KG1 (cell line): ENCODE measurements around the gene PRKCA.

Experiments used
- DNase-seq: peaks from one replicate; lab custom pipeline; 2025; lab: John Stamatoyannopoulos, UW

PRKCA gene

DNA sequence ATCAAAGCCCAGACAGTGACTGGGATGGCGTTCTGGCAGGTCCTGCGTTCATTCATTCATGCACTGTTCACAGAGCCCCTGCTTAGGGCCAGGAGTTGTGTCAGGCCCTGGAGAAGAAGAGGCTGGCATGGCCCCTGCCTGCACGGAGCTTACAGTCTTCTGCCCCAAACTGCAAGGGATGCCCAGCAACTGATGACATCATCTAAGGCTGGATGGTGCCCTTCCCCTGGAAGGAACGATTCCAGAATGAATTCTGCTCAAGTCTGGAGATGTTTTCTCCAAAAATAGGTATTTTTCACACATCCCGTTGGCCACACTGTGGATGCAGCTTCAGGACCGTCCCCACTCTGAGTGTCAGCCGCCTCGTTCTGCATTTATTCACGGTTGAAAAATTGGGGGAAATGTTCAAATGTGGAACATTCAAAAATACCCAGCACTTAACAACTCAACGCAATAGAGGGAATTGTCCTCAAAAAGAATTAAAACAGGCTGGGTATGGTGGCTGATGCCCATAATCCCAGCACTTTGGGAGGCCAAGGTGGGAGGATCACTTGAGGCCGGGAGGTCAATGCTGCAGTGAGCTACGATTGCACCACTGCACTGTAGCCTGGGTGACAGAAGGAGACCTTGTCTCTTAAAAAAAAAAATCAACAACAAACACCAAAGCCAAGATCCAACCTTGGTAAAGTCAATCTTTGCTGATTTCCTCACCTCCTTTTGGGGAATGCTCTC is 508.7 kb downstream of the PRKCA start:
- DNase-seq = no peak

DNA sequence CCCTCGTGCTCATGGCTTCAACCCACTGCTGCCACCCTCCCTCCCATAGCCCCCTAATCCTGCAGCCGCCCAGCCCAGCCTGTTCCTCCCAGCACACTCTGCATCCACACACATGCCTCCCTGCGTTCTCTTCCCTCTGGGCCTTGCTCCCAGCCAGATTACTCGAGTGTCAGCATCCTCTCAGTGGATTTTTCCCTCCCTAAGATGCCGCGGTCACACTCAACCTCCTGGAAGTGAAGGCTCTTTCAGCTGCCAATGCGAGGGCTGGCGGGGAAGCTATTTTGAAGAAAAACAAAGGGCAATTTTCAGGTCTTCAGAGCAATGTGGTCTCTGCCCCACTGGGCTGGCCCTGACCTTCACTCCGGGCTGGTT is 509.3 kb downstream of the PRKCA start:
- no peak for DNase-seq

DNA sequence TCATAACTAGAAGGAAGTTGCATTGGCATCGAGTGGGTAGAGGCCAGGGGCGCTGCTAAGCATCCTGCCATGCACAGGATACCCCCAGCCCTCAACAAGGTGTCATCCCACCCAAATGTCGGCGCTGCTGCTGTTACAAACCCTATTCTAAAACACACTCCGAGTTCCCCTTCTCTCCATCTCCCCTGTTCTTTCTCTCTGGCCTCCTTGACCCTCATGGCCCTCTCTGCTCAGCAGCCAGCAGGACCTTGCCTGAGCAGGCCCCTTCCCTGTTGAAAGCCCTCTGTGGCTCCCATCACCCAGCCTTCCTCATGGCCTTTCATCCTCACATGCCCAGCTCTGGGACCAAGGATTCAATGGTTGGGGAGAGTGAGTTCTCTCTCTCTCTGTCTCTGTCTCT is 510.2 kb downstream of the PRKCA start:
- no peak for DNase-seq

DNA sequence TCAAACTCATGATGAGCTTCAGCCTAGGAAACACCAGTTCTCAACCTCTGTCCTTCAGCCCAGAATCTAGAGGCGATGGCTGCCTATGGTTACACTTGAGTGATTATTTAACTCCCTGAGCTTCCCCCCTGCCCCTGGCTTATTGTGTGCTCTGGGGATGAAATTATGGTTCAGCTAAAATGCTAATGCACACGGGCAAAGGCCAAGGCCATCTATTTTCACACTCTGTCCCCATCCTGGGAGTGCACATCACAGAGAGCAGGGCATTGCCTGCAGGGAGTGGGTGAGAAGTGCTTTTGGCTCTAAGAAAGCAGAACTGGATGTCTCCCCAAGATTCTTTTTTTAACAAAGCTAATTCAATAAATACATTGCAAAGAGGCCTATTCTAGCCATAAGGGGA is 510.9 kb downstream of the PRKCA start:
- DNase-seq = no peak

DNA sequence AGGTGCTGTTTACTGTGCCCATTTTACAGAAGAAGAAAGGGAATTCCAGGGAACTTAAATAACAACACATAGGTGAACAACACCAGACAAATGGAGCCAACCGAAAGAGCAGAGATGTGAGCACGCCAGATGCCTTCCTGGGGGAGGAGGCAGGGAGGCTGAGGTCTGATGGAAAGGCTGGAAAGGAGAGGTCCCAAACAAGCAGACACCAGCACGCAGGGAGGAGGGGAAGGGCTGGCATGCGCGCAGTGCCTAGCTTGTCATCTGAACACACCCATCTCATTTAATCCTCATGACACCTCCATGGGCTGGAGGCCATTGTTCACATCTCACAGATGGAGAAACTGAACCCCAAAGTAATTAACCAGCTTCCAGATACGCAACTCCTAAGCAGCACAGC is 511.6 kb downstream of the PRKCA start:
- DNase-seq = no peak

DNA sequence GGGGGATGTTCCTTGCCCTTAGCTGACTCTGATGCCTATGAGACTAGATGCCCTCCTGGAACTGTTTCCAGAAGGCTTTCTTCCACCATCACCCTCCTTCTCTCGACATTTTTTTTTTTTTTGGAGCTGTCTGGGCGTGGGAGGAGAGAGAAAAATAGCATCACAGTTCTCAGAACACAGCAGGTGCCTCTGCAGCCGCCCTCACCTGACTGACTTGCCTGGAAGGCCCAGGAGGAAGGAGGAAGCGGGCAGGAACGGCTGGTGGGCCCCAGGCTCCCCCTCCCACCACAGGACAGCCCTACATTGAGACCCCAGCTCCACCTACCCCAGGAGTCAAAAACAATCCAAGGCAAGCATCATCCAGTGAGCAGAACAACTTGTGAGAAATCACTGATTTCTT is 512.2 kb downstream of the PRKCA start:
- DNase-seq = no peak

DNA sequence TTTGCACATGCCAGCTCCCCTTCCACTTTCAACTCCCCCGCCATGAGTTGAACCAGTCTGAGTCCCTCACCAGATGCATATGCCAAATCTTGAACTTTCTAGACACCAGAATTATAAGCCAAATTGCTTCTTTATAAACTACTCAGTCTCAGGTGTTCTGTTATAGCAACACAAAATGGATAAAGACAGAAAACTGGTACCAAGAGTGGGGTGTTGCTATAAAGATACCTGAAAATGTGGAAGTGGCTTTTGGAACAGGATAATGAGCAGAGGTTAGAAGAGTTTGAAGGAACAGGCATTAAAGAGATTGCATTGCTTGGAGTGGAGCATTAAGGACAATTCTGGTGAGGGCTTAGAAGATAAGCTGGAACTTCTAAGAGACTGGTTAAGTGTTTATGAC is 515.3 kb downstream of the PRKCA start:
- DNase-seq = no peak

DNA sequence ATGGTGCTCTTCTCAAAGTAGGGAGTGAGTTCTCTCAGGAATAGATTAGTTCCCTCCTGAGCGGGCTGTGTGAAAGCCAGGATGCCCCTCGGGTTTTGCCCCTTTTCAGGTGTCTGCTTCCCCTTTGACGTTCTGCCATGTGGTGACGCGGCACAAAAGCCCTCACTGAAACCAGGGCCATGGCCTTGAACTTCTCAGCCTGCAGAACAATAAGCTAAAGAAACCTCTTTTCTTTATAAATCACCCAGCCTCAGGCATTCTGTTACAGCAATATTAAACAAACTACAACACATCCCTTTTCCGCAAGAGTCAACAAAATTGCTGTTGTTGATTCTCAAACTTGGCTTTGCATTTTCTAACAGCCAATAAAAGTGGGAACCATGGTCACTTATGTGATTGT is 517.1 kb downstream of the PRKCA start:
- DNase-seq = no peak

DNA sequence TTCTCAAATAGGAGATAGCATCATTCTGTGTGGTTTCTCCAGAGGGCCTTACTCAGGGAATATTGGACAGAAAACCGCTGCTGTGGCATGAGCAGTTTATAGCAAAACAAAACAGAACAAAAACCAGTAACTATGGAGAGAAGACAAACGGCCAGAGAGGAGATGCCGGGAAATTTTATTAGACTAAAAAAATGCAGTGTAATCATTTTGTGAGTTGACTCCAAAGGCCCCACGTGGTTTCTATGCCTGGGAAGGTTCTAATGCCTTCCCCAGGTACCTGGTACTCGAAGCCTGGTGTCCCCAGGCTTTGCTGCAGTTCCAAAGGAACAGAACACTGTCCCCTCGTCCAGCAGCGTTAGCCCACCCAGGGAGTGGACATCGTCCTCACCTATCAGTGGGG is 519.6 kb downstream of the PRKCA start:
- no peak for DNase-seq

DNA sequence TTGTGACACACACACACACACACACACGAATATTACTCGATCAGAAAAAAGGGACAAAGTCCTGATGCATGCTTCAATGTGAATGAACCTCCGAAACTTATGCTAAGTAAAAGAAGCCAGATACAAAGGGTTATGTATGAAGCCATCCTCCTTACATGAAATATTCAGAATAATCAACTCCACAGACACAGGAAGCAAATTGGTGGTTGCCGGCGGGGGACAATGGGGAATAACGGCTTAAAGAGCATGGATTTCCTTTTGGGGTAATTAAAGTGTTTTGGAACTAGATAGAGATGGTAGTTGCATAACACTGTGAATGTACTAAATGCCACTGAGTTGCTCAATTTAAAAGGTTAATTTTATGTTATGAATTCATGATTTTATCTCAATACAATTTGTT is 524.4 kb downstream of the PRKCA start:
- DNase-seq = no peak

DNA sequence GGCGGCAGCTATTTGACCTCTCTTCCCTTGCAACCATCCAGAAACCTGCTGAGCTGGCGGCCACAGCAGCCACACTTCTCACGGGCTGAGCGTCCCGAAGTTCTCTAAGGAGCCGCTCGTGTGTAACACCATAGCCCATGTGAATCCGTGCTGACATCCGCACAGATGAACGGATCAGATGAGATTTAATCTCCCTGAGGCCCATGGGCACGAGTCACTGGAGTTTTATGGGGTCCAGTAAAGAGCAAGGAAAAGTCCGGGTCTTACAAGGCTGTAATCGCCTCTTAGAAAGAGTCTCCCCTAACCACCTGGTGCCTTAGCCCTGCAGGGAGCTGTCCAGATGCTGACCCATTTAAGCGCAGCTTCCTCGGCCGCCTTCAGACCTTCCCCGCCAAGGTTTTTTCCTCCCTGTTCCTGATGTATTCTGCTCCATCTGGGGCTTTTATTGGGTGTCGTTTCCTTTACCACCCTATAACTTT is 527.0 kb downstream of the PRKCA start:
- DNase-seq = peak; percentile 8

DNA sequence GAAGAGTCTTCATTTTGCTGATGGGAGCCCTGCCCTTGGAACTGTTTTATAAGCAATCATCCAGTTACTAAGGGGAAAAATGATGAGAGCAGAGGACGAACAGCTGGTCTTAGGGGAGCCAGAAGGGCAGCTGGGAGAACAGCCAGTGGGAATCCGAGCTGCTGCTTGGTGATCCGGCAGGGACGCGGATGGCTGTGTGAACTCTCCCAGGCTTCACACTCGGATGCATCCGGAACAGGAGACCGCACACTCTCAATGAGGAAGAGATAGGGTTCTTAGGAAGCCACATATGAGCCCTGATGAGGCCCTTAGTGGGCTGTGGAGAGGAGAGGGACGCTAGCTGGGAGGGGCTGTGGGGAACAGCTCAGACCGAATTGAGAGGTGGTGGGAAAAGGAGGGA is 527.5 kb downstream of the PRKCA start:
- DNase-seq = no peak

DNA sequence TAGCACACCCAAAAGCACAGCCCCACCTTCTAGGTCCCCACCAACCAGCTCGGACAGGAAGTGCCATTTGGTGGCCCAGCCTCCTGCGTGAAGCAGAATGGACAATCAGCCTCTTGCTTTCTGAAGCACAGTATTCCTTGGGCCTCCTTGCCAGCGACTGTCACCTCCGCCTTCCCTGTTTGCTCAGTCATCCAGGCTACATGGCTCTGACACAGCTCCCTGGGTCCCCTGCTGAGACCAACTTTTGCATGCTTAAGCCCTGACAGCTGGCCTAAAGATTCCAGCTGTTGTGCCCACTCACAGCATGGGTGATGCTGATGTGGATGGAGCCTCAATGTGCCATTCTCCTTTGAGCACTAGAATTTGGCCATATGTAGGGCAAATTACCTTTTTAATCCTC is 528.0 kb downstream of the PRKCA start:
- DNase-seq = no peak

DNA sequence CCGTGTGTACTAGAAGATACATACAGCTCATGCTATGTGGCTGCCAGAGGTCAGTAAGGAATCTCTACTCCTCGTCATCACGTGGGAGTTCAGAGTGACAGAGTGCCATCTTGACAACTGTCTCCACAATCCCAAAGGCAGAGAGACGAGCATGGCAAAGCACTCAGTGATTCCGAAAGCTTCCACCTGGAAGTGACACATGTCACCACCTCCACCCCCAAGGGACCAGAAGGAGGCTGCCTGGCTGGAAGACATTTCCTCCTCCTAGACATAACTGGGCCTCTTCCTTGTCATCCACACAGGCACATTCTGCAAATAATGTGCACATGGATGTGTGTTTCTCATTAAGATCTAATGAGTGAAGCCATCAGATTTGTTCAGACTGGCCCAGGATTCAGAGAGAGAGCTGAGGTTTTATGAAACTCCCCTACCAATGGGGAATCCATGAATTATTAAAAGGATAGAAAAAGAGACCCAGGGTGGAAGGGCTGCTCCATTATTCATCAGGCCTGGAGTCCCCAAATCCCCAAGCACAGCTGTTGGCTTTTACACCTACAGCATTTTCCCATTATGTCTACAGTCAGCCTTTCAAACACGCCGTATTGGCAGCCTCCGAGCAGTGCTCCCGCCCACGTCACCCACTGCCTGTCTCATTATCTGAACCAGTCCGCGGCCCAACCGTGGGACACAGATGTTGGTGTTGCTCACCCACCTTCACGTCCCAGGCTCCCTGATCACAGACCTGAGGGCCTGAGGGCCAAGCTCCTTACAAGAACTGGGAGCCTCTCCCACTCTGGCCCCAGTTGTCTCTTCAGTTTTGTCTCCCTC is 529.2 kb downstream of the PRKCA start:
- DNase-seq = no peak

DNA sequence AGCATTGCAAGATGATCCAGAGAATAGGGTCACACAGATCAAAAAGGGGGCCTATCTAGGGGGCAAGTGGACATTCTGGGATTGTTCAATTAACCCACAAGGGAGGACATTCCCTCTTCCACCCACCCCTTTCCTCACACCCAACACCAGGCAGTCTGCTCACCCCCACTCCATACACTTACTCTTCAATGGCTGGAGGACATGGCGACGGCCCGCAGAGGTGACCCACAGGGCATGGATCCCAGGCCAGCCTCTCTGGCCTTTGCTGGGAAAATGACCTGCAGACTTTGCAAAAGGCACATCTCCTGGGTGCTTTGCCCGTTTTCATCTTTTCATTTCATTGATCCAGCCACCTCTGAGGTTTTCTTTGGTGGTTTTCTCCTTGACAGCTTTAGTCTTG is 530.8 kb downstream of the PRKCA start:
- DNase-seq = no peak

DNA sequence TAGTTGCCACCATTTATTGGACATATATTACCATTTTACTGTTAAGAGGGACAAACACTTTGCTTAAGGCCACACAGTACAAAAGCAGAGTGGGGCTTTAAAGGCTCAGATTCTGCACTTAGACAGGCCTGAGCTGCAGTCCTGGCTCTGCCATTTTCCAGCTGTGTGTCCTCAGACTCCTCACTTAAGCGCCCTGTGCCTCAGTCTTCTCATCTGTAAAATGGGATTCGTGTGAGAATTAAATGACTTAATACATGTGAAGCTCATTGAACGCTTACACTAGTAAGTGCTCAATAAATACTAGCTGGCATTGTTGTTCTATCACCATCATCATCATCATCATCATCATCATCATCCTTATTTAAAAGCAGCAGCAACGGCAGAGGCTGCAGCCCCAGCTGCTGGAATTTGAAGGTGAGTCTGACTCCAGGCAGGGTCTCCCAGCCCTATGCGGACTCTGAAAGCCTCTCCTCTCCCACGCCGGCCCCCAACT is 532.1 kb downstream of the PRKCA start:
- DNase-seq = no peak

DNA sequence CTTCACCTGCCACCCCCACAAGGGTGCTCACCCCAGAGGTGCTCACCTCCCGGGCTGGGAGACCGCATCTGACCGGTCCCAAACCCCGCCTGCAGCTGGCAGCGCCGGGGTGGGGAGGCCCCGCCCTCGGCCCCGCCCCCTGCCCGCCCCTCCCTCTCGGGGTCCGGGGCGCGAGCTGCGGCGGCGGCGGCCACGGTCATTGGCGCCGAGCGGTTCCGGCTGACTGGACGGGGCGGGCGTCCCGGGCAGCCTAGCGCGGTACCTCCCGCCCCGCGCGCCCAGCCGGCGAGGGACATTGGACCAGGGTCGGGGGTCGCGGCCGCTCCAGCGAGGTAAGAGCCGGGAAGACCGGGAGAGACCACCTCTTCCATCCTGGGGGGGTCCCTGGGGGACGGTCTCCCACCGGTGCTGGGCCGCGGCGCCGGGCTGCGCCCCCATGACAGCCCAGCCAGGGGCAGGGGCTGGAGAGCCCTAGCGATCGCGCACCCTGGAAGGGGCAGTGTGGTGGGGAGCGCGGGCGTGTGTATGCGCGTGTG is 532.6 kb downstream of the PRKCA start, which contains the start of gene CACNG5:
TSS of gene CACNG5 (plus strand) at position 199 of the 536 bp plus-strand sequence. CDS start 42,216 bp downstream, outside the sequence.
- no peak for DNase-seq

DNA sequence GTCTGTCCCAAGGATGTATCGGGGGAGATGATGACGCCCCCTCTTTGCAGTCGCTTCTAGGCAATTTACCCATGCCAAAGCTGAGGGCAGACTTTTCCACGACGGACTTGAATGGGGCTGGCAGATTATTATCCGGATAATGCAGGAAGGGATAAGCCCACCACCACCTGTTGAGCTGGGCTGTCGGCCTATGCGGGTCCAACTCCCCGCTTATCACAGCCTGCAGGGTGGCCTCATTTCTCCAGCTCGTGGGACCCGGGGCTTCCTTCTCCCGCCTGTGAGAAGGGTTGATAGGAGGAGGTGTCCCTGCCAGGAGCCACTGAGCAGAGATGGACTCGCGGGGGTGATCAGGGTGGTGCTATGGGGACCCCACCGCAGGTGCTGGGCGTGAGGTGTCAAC is 533.1 kb downstream of the PRKCA start:
- no peak for DNase-seq

DNA sequence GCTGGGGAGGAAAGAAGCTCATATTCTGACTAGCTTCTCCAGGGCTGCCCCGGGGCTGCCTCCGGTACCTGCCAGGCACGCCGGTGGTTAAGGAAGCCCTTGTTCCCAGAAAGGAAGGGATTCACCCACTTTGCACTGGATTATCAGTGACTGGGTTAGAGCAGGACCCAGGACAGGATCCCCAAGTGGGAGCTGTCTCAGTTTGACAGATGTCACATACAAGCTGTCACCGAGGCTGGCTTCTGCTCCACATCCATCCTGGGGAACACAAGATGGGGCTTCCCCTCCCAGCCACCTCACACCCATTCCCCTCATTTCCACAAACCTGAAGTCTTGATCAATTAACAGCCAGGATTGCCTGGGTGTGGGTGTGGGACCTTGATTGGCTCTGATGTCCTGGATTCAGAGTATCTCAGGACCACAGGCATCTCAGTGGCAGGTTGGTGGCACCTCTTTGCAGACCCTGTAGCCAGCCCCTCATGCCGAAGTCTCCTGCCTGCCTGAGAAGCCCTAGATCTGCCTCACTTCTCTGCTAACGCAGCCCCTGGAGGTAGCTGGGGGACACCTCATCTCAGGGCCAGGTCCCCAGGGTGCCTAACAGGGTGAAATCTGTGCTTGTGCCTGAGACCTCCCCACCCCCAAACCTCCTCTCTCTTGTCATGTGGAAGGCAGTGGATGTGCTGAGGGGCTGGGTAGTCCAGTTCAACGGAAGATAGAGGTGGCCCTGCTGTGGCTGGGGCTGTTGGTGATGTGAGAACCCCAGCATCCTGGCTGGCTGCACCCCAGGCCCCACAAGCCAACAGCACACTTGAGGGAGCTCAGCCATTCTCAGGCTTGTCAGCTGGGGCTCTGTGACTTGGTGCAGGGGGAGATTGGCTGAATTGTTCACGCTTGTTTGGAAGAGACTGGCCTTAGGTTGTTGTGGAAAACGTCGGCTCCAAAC is 533.9 kb downstream of the PRKCA start:
- DNase-seq = no peak

DNA sequence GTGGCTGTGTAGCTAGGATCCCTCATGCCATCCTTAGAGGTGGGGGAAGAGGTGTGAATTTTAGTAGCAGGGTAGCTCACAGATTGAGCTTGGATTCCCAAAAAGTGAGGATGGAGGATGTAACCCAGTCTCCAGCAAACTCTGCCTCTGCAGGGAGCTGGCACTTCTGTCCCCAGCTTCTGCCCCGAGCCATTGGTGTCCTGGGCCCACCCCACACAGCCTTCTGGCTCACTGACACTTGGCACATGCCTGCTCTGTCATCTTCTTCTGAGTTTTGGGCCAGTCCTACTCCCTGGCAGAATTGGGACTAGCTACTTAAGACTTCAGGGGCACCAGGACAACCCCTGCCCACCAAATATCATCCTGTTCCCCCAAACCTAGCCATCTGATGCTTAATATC is 534.8 kb downstream of the PRKCA start:
- no peak for DNase-seq

DNA sequence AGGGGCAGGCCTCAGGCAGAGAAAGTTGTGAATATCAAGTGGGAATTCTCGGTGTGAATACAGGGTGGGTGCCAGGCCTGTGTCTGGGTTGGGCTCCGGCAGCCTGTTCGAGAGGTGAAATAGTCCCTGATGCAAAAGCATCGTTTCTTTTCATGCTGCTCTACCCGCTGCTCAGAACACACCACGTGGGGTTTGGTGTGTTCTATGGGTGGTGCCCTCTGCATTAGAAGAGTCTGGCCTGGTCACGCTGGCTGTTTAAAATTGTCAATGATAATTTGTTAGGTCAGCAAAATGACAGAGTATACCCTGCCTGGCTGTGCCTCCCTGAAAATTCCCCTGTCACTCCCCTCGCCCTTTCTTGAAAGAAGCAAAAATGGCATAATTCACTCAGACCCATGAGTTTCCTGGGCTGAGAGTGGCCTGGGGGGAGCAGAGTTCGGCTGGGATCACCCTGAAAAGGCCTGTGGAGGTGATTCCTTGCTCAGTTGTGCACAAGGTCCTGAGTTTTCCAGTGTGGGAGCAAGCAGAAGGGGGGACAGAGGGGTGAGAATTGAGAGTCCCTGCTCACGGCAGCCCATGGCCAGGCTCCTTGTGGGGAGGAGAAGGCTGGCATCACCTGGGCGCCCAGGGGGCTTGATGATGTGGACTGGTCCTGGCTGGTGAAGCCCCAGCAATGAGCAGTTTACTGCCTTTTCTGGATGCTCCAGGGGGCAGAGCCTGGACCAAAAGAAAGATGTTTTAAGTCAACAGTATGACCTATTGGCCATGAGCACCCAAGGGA is 535.7 kb downstream of the PRKCA start:
- no peak for DNase-seq
